ENCODE results near the gene SHROOM2.

GRCh38 chrX:9856588-9856987 lies 70.4 kb downstream of the SHROOM2 start:
- no peak for TF ChIP-seq TCF7L2 (IDR thresholded peaks at IDR 0.05; ENCODE audit: borderline replicate concordance, low read depth, low read length)
- no peak for TF ChIP-seq ZNF341 (tag by site-specific recombination; IDR thresholded peaks at IDR 0.05; ENCODE audit: low read depth)

Data from HEK293 (cell line).